DOHH2 (cell line): ENCODE results near the gene ESYT3.
"Not testable (repeated sequence)": the region's sequence is repeated elsewhere in the genome, so short reads cannot be mapped to it uniquely, and the experiment has no call there.

ENCODE experiments used
- EZH2phosphoT487 ChIP-seq: fragments of 200-600 bp; sonication (generic); IDR thresholded peaks from 2 replicates; pipeline ENCODE4 v1.6.1; 2017; ENCODE audit warnings: borderline replicate concordance, mild to moderate bottlenecking, antibody characterized with exemption, low read length, moderate library complexity, mixed read lengths
- TF ChIP-seq, protein P1 (sequence below): fragments of 200-600 bp; sonication (generic); IDR thresholded peaks from one replicate; pipeline ENCODE4 v1.5.1; 2014; ENCODE audit warnings: antibody characterized with exemption, mild to moderate bottlenecking, low read depth, low read length; ENCODE audit not compliant: poor library complexity, severe bottlenecking

DNA sequence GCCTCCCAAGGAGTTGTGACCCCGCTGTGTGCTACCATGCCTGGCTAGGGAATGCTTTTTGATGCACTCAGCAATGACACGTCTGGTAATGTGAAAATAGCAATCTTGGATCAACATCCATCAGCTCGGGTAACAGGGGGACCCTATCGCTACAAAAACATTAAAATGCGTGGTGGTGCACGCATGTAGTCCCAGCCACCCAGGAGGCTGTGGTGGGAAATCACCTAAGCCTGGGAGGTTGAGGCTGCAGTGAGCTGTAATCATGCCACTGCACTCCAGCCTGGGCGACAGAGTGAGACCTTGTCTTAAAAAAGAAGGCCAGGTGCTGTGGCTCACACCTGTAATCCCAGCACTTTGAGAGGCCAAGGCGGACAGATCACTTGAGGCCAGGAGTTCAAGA, 19.5 kb downstream of the ESYT3 start:
- TF ChIP-seq, protein P1, sequence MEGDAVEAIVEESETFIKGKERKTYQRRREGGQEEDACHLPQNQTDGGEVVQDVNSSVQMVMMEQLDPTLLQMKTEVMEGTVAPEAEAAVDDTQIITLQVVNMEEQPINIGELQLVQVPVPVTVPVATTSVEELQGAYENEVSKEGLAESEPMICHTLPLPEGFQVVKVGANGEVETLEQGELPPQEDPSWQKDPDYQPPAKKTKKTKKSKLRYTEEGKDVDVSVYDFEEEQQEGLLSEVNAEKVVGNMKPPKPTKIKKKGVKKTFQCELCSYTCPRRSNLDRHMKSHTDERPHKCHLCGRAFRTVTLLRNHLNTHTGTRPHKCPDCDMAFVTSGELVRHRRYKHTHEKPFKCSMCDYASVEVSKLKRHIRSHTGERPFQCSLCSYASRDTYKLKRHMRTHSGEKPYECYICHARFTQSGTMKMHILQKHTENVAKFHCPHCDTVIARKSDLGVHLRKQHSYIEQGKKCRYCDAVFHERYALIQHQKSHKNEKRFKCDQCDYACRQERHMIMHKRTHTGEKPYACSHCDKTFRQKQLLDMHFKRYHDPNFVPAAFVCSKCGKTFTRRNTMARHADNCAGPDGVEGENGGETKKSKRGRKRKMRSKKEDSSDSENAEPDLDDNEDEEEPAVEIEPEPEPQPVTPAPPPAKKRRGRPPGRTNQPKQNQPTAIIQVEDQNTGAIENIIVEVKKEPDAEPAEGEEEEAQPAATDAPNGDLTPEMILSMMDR, result not testable (repeated sequence)
- not testable (repeated sequence) for TF ChIP-seq EZH2phosphoT487
